ENCODE data around the gene LMO7. TPM values are rescaled to one million over a fixed set of nuclear protein-coding genes. Genes with fewer than 3 reads are reported as not detected.
"Not testable (repeated sequence)": the region's sequence is repeated elsewhere in the genome, so short reads cannot be mapped to it uniquely, and the experiment has no call there.

LMO7 gene
- total and polyA plus RNA-seq, 10 donors = 2.2 to 15.5 (median 8.2) TPM

GRCh38 chr13:75675421-75675820 is 39.3 kb downstream of the LMO7 start:
- Histone ChIP-seq H3K27ac (no peak overlapping the region), H3K4me1 (no peaks in the 10 kb centered on the region), H3K9me3 (no peaks in the 10 kb centered on the region), H3K27me3 (replicated peaks in 1 of 7) (no peaks in the 10 kb centered on the region), H3K36me3 (no peaks in the 10 kb centered on the region), H3K4me3 (no peak overlapping the region)
- TF ChIP-seq POLR2AphosphoS5 (IDR thresholded peaks at IDR 0.05) = no peak
- no peak for TF ChIP-seq POLR2A (IDR thresholded peaks at IDR 0.05)
- no peak for TF ChIP-seq CTCF (IDR thresholded peaks at IDR 0.05 in 8 of 11, conservative IDR thresholded peaks at IDR 0.05 in 3 of 11)
- intact Hi-C loops (cut with DNase I; ENCODE audit: low total_unique reads) = no loop called here
- DNase-seq = no peak

GRCh38 chr13:75679459-75679858 is 43.3 kb downstream of the LMO7 start:
- intact Hi-C loops (cut with DNase I; ENCODE audit: low total_unique reads) = no loop called here
- H3K27ac ChIP-seq = no peak overlapping the region
- 90 to 97% (median 94%) methylated on average over 1 of the region's 1 CpG for WGBS, 5 donors
- DNase-seq = no peak
- H3K27me3 ChIP-seq (replicated peaks in 1 of 7) = no peaks in the 10 kb centered on the region
- H3K9me3 ChIP-seq = no peaks in the 10 kb centered on the region
- no peak overlapping the region for H3K4me3 ChIP-seq
- no peaks in the 10 kb centered on the region for H3K4me1 ChIP-seq
- TF ChIP-seq CTCF (IDR thresholded peaks at IDR 0.05 in 8 of 11, conservative IDR thresholded peaks at IDR 0.05 in 3 of 11) (no peak), POLR2A (IDR thresholded peaks at IDR 0.05) (no peak), POLR2AphosphoS5 (IDR thresholded peaks at IDR 0.05) (no peak)
- no peaks in the 10 kb centered on the region for H3K36me3 ChIP-seq

- H3K4me3 ChIP-seq; H3K27ac ChIP-seq; intact Hi-C loops (cut with DNase I; ENCODE audit: low total_unique reads); H3K36me3 ChIP-seq; H3K4me1 ChIP-seq; DNase-seq; H3K9me3 ChIP-seq; H3K27me3 ChIP-seq (replicated peaks in 1 of 7): not testable (repeated sequence)
- 89 to 98% (median 96%) methylated on average over 2 of the region's 2 CpGs for WGBS, 5 donors
Observed at GRCh38 chr13:75680251-75680650, 44.1 kb downstream of the LMO7 start.

- Histone ChIP-seq H3K27ac (no peak overlapping the region), H3K4me1 (no peaks in the 10 kb centered on the region), H3K27me3 (replicated peaks in 1 of 7) (no peaks in the 10 kb centered on the region), H3K4me3 (no peak overlapping the region), H3K9me3 (no peaks in the 10 kb centered on the region), H3K36me3 (no peaks in the 10 kb centered on the region)
- intact Hi-C loops (cut with DNase I; ENCODE audit: low total_unique reads) = no loop called here
- WGBS, 5 donors = 71 to 100% (median 77%) methylated on average over 1 of the region's 1 CpG
- TF ChIP-seq POLR2AphosphoS5 (IDR thresholded peaks at IDR 0.05) (no peak), POLR2A (IDR thresholded peaks at IDR 0.05) (no peak), CTCF (IDR thresholded peaks at IDR 0.05 in 8 of 11, conservative IDR thresholded peaks at IDR 0.05 in 3 of 11) (no peak)
- no peak for DNase-seq
Observed at GRCh38 chr13:75682326-75682725, 46.2 kb downstream of the LMO7 start.

- WGBS, 5 donors = 68 to 85% (median 77%) methylated on average over 2 of the region's 2 CpGs
- no peak for TF ChIP-seq POLR2AphosphoS5 (IDR thresholded peaks at IDR 0.05)
- H3K4me3 ChIP-seq = no peak overlapping the region
Observed at GRCh38 chr13:75685239-75685697, 49.1 kb downstream of the LMO7 start.

More at GRCh38 chr13:75685239-75685697, 49.1 kb downstream of the LMO7 start:
- intact Hi-C loops (cut with DNase I; ENCODE audit: low total_unique reads) = no loop called here
- no peaks in the 10 kb centered on the region for H3K4me1 ChIP-seq
- no peak for DNase-seq
- H3K27me3 ChIP-seq (replicated peaks in 1 of 7) = no peaks in the 10 kb centered on the region
- H3K36me3 ChIP-seq = no peaks in the 10 kb centered on the region
- no peak overlapping the region for H3K27ac ChIP-seq
- H3K9me3 ChIP-seq = no peaks in the 10 kb centered on the region

Measured in spleen (tissue), 11 donors.